ENCODE data around the gene ZNF37A. TPM values are rescaled to one million over a fixed set of nuclear protein-coding genes. Genes with fewer than 3 reads are reported as not detected.
"Not testable (repeated sequence)": the region's sequence is repeated elsewhere in the genome, so short reads cannot be mapped to it uniquely, and the experiment has no call there.

The ZNF37A gene
- total RNA-seq, 2 donors from 2014 or later, result 8.1 to 9.2 TPM

GRCh38 chr10:38143587-38143986 is 49.5 kb downstream of the ZNF37A start:
- intact Hi-C loops (cut with DNase I), result no loop called here
- ATAC-seq, result no peak
- DNase-seq, result no peak

GRCh38 chr10:38146579-38147333 is 52.6 kb downstream of the ZNF37A start:
- DNase-seq (no peak), ATAC-seq (no peak)
- intact Hi-C loops (cut with DNase I), result no loop called here

- intact Hi-C loops (cut with DNase I), result no loop called here
- DNase-seq, result no peak
Observed at GRCh38 chr10:38147686-38148085, 53.5 kb downstream of the ZNF37A start.

GRCh38 chr10:38150891-38151463 is 56.8 kb downstream of the ZNF37A start:
- ATAC-seq; DNase-seq; intact Hi-C loops (cut with DNase I): not testable (repeated sequence)

More at GRCh38 chr10:38147686-38148085, 53.5 kb downstream of the ZNF37A start:
- ATAC-seq, result no peak

GRCh38 chr10:38156416-38157269 is 62.5 kb downstream of the ZNF37A start:
- ATAC-seq, result no peak
- intact Hi-C loops (cut with DNase I), result no loop called here

GRCh38 chr10:38157270-38157685 is 63.1 kb downstream of the ZNF37A start:
- no peak for DNase-seq
- intact Hi-C loops (cut with DNase I), result no loop called here
- ATAC-seq, result no peak

More at GRCh38 chr10:38156416-38157269, 62.5 kb downstream of the ZNF37A start:
- DNase-seq, result no peak

- ATAC-seq (no peak), DNase-seq (no peak)
- intact Hi-C loops (cut with DNase I), result no loop called here
Observed at GRCh38 chr10:38159004-38159403, 64.9 kb downstream of the ZNF37A start.

- intact Hi-C loops (cut with DNase I), result no loop called here
- ATAC-seq, result no peak
- DNase-seq, result no peak
Observed at GRCh38 chr10:38163617-38164016, 69.5 kb downstream of the ZNF37A start.

GRCh38 chr10:38174336-38174735 is 80.2 kb downstream of the ZNF37A start:
- intact Hi-C loops (cut with DNase I), result no loop called here
- ATAC-seq, result no peak
- DNase-seq, result no peak

GRCh38 chr10:38184477-38184876 is 90.3 kb downstream of the ZNF37A start:
- no peak for ATAC-seq
- no peak for DNase-seq

More at GRCh38 chr10:38184477-38184876, 90.3 kb downstream of the ZNF37A start:
- intact Hi-C loops (cut with DNase I), result no loop called here

Other genes starting within 250 kb of the ZNF37A start
- 10 to 100 TPM in 1 of 2 donors, 1 to 10 TPM in 1; 9.7 to 12.9 TPM for gene ZNF248, start 236.7 kb upstream of the ZNF37A start, total RNA-seq
- gene ZNF25, start 117.7 kb upstream of the ZNF37A start, total RNA-seq, result 10 to 100 TPM; 15.4 to 19.3 TPM
- 10 to 100 TPM; 16.8 to 22.7 TPM for gene ZNF33A, start 83.7 kb upstream of the ZNF37A start, total RNA-seq

Data from left cardiac atrium (tissue), 4 donors.